ENCODE measurements around the gene TBL1Y.

The TBL1Y gene

GRCh38 chrY:7085606-7086005 is 175.1 kb downstream of the TBL1Y start:
- no peak for DNase-seq (ENCODE audit: low read depth)

GRCh38 chrY:7092836-7093235 is 182.3 kb downstream of the TBL1Y start:
- DNase-seq (ENCODE audit: low read depth) = no peak

GRCh38 chrY:7094365-7094764 is 183.9 kb downstream of the TBL1Y start:
- no peak for DNase-seq (ENCODE audit: low read depth)

- DNase-seq (ENCODE audit: low read depth) = no peak
These were observed 186.5 kb downstream of the TBL1Y start for GRCh38 chrY:7097021-7097420.

GRCh38 chrY:7099742-7100141 is 189.2 kb downstream of the TBL1Y start:
- DNase-seq (ENCODE audit: low read depth) = no peak

GRCh38 chrY:7102680-7103079 is 192.2 kb downstream of the TBL1Y start:
- no peak for DNase-seq (ENCODE audit: low read depth)

- DNase-seq (ENCODE audit: low read depth) = no peak
These were observed 196.7 kb downstream of the TBL1Y start for GRCh38 chrY:7107179-7107578.

- DNase-seq (ENCODE audit: low read depth) = no peak
These were observed 199.6 kb downstream of the TBL1Y start for GRCh38 chrY:7110086-7110485.

- no peak for DNase-seq (ENCODE audit: low read depth)
These were observed 205.4 kb downstream of the TBL1Y start for GRCh38 chrY:7115871-7116270.

GRCh38 chrY:7122202-7122601 is 211.7 kb downstream of the TBL1Y start:
- no peak for DNase-seq (ENCODE audit: low read depth)

GRCh38 chrY:7125136-7126056 is 214.9 kb downstream of the TBL1Y start:
- DNase-seq (ENCODE audit: low read depth) = no peak

GRCh38 chrY:7128211-7128610 is 217.7 kb downstream of the TBL1Y start:
- no peak for DNase-seq (ENCODE audit: low read depth)

Measured in non-pigmented ciliary epithelial cell (primary cell).